Measurements from ENCODE around the gene PDF. TPM values are rescaled to one million over a fixed set of nuclear protein-coding genes. Genes with fewer than 3 reads are reported as not detected.

PDF gene
- total and polyA plus RNA-seq, 2 of the 13 experiments (the other 11 are each of a cell fraction or from before 2014, with no cell fraction given), result 12.4 to 48.8 TPM

DNA sequence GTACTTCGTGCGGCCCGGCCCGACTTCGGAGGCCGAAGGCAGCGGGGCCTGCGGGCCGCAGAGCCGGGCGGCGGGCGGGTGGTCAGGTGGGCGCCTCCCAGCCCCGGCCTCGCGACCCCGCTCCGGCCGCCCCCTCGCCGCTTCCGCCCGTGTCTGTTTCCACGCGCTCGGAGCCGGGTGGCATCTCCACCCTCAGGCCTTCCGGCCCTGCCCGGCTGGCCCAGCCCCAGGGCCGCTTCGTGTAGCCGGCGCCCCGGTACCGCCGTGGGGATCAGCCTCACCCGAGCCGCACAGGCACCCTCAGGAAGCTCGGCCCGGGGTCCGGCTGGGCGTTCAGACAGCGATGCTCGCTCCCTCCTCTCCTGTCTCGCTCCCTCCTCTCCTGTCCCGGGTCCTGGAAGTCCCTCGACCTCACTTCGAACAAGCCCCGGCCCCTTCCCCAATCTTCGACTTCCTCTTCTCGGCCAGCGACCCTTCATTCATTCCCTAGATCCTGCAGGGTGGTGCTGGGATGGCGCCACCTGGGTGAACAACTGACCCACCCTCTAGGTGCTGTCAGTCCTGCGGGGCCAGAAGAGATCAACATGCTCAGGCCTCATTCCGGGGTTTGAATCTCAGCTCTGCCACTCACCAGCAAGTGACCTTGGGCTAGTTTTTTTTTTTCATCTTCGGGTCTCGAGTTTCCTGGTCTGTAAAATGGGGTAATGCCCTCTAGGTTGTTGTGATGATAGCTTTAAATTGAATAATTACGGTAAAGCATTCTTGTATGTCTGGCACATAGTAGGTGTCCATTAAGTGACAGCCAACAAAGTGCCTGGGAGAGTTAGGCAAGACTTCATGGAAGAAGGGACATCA, 18.6 kb downstream of the PDF start (continued):
- TF ChIP-seq ARHGAP35 (CRISPR knock-in tag; IDR thresholded peaks at IDR 0.05; ENCODE audit: borderline replicate concordance), result no peak
- TF ChIP-seq, protein P1, sequence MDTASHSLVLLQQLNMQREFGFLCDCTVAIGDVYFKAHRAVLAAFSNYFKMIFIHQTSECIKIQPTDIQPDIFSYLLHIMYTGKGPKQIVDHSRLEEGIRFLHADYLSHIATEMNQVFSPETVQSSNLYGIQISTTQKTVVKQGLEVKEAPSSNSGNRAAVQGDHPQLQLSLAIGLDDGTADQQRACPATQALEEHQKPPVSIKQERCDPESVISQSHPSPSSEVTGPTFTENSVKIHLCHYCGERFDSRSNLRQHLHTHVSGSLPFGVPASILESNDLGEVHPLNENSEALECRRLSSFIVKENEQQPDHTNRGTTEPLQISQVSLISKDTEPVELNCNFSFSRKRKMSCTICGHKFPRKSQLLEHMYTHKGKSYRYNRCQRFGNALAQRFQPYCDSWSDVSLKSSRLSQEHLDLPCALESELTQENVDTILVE (CRISPR knock-in tag; IDR thresholded peaks at IDR 0.05), result no peak; the same call in 1 of the 2 replicates
- no peak for TF ChIP-seq EZH2 (conservative IDR thresholded peaks at IDR 0.05; ENCODE audit: low read depth, low read length)
- TF ChIP-seq ZNF354B (CRISPR knock-in tag; IDR thresholded peaks at IDR 0.05), result peak; percentile 11; the same call in 1 of the 2 replicates
- 0 out of 2 replicates have a peak, but pooled peaks have one; percentile 17 for TF ChIP-seq TEAD2 (CRISPR knock-in tag; IDR thresholded peaks at IDR 0.05)
- no peak for TF ChIP-seq ZNF251 (CRISPR knock-in tag; IDR thresholded peaks at IDR 0.05)
- no peak for TF ChIP-seq KDM4B (CRISPR knock-in tag; IDR thresholded peaks at IDR 0.05)
- TF ChIP-seq JUNB (CRISPR knock-in tag; IDR thresholded peaks at IDR 0.05; ENCODE audit: borderline replicate concordance), result no peak
- TF ChIP-seq, protein P2, sequence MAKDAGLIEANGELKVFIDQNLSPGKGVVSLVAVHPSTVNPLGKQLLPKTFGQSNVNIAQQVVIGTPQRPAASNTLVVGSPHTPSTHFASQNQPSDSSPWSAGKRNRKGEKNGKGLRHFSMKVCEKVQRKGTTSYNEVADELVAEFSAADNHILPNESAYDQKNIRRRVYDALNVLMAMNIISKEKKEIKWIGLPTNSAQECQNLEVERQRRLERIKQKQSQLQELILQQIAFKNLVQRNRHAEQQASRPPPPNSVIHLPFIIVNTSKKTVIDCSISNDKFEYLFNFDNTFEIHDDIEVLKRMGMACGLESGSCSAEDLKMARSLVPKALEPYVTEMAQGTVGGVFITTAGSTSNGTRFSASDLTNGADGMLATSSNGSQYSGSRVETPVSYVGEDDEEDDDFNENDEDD (CRISPR knock-in tag; IDR thresholded peaks at IDR 0.05; ENCODE audit: borderline replicate concordance), result peak; percentile 33; the same call in 1 of the 2 replicates
- no peak for TF ChIP-seq HHEX (CRISPR knock-in tag; IDR thresholded peaks at IDR 0.05)
- TF ChIP-seq ZMYM3 (CRISPR knock-in tag; IDR thresholded peaks at IDR 0.05), result peak; percentile 86
- TF ChIP-seq ZNF619 (CRISPR knock-in tag; IDR thresholded peaks at IDR 0.05), result no peak
- TF ChIP-seq, protein P3, sequence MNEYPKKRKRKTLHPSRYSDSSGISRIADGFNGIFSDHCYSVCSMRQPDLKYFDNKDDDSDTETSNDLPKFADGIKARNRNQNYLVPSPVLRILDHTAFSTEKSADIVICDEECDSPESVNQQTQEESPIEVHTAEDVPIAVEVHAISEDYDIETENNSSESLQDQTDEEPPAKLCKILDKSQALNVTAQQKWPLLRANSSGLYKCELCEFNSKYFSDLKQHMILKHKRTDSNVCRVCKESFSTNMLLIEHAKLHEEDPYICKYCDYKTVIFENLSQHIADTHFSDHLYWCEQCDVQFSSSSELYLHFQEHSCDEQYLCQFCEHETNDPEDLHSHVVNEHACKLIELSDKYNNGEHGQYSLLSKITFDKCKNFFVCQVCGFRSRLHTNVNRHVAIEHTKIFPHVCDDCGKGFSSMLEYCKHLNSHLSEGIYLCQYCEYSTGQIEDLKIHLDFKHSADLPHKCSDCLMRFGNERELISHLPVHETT (CRISPR knock-in tag; conservative IDR thresholded peaks at IDR 0.05), result no peak
- peak; percentile 42 for TF ChIP-seq ZNF451 (CRISPR knock-in tag; IDR thresholded peaks at IDR 0.05)
- TF ChIP-seq SIN3A (IDR thresholded peaks at IDR 0.05; ENCODE audit: borderline replicate concordance, low read depth, low read length), result peak; percentile 82; the same call in 1 of the 2 replicates
- no peak for TF ChIP-seq FOXA1 (IDR thresholded peaks at IDR 0.05)
- peak; percentile 48 for TF ChIP-seq FOXA1 (CRISPR knock-in tag; IDR thresholded peaks at IDR 0.05)
- TF ChIP-seq, protein P4, sequence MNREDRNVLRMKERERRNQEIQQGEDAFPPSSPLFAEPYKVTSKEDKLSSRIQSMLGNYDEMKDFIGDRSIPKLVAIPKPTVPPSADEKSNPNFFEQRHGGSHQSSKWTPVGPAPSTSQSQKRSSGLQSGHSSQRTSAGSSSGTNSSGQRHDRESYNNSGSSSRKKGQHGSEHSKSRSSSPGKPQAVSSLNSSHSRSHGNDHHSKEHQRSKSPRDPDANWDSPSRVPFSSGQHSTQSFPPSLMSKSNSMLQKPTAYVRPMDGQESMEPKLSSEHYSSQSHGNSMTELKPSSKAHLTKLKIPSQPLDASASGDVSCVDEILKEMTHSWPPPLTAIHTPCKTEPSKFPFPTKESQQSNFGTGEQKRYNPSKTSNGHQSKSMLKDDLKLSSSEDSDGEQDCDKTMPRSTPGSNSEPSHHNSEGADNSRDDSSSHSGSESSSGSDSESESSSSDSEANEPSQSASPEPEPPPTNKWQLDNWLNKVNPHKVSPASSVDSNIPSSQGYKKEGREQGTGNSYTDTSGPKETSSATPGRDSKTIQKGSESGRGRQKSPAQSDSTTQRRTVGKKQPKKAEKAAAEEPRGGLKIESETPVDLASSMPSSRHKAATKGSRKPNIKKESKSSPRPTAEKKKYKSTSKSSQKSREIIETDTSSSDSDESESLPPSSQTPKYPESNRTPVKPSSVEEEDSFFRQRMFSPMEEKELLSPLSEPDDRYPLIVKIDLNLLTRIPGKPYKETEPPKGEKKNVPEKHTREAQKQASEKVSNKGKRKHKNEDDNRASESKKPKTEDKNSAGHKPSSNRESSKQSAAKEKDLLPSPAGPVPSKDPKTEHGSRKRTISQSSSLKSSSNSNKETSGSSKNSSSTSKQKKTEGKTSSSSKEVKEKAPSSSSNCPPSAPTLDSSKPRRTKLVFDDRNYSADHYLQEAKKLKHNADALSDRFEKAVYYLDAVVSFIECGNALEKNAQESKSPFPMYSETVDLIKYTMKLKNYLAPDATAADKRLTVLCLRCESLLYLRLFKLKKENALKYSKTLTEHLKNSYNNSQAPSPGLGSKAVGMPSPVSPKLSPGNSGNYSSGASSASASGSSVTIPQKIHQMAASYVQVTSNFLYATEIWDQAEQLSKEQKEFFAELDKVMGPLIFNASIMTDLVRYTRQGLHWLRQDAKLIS (CRISPR knock-in tag; IDR thresholded peaks at IDR 0.05), result no peak
- peak; percentile 95 for TF ChIP-seq TGIF2 (CRISPR knock-in tag; IDR thresholded peaks at IDR 0.05)
- TF ChIP-seq SRSF4 (IDR thresholded peaks at IDR 0.05; ENCODE audit: low read depth, low read length, poor library complexity, severe bottlenecking), result no peak
- no peak; the same call in 1 of the 2 replicates for TF ChIP-seq GABPA (IDR thresholded peaks at IDR 0.05; ENCODE audit: low read depth, low read length)
- peak; percentile 62 for TF ChIP-seq GABPA (CRISPR knock-in tag; IDR thresholded peaks at IDR 0.05; ENCODE audit: low read depth)
- TF ChIP-seq ZNF703 (CRISPR knock-in tag; IDR thresholded peaks at IDR 0.05; ENCODE audit: borderline replicate concordance), result no peak
